ENCODE measurements around the gene KCND2. TPM values are rescaled to one million over a fixed set of nuclear protein-coding genes. Genes with fewer than 3 reads are reported as not detected.

Gene KCND2
- total and polyA plus RNA-seq, 7 donors, result 0.04 to 2.7 (median 0.15) TPM

- H3K27me3 ChIP-seq (ENCODE audit: insufficient read depth in 3 of 3, low read length in 2 of 3), result peaks cover 0 to 3% (median 0%) of the 10 kb centered on the region in 3 donors
- DNase-seq (no peak), ATAC-seq (no peak)
- no peaks in the 10 kb centered on the region for H3K9me3 ChIP-seq
- no peaks in the 10 kb centered on the region for H3K36me3 ChIP-seq (ENCODE audit: insufficient read depth in 1 of 2, low read depth in 1 of 2)
- H3K4me1 ChIP-seq, result no peaks in the 10 kb centered on the region
- H3K27ac ChIP-seq, result no peak overlapping the region
- intact Hi-C loops (cut with DNase I), result no loop called here
- TF ChIP-seq CTCF (IDR thresholded peaks at IDR 0.05), result no peak
- WGBS, 3 donors, result 24 to 30% (median 27%) methylated on average over 2 of the region's 2 CpGs
- no peak overlapping the region for H3K4me3 ChIP-seq
Measured at GRCh38 chr7:120735791-120736190, 462.8 kb downstream of the KCND2 start.

- 72 to 88% (median 78%) methylated on average over 3 of the region's 3 CpGs for WGBS, 3 donors
- Histone ChIP-seq H3K9me3 (no peaks in the 10 kb centered on the region), H3K4me1 (no peaks in the 10 kb centered on the region), H3K27ac (no peak overlapping the region), H3K4me3 (no peak overlapping the region), H3K27me3 (ENCODE audit: insufficient read depth in 3 of 3, low read length in 2 of 3) (no peaks in the 10 kb centered on the region), H3K36me3 (ENCODE audit: insufficient read depth in 1 of 2, low read depth in 1 of 2) (no peaks in the 10 kb centered on the region)
- TF ChIP-seq CTCF (IDR thresholded peaks at IDR 0.05), result no peak
- DNase-seq, result no peak
- intact Hi-C loops (cut with DNase I), result no loop called here
- no peak for ATAC-seq
Measured at GRCh38 chr7:120738816-120739215, 465.8 kb downstream of the KCND2 start.

DNA sequence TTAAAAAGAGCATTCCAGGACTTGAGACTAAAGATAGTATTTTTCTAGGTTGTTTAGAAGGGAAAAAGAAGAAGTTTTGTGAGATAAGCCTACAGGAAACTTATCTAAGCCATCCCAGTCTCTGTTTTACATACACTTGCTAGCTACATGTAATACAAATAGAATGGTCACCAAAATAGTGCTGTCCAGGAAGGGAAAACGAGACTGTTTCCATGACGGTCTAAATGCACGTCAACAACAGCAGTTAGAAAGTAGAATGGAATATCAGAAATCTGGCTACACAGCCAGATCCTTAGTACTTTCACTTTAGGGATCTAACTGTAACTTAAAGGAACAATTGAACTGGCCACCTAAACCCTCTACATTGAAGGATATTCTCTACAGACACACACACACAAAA is 467.4 kb downstream of the KCND2 start:
- no peak for TF ChIP-seq CTCF (IDR thresholded peaks at IDR 0.05)
- ATAC-seq (peak in 1 of 4 donors; percentile 26), DNase-seq (no peak)
- Histone ChIP-seq H3K9me3 (no peaks in the 10 kb centered on the region), H3K36me3 (ENCODE audit: insufficient read depth in 1 of 2, low read depth in 1 of 2) (no peaks in the 10 kb centered on the region), H3K27me3 (ENCODE audit: insufficient read depth in 3 of 3, low read length in 2 of 3) (no peaks in the 10 kb centered on the region), H3K4me1 (no peaks in the 10 kb centered on the region), H3K4me3 (peak overlapping the region; percentile 47), H3K27ac (no peak overlapping the region)
- 4 to 6% (median 6%) methylated on average over 3 of the region's 3 CpGs for WGBS, 3 donors
- intact Hi-C loops (cut with DNase I), result no loop called here

DNA sequence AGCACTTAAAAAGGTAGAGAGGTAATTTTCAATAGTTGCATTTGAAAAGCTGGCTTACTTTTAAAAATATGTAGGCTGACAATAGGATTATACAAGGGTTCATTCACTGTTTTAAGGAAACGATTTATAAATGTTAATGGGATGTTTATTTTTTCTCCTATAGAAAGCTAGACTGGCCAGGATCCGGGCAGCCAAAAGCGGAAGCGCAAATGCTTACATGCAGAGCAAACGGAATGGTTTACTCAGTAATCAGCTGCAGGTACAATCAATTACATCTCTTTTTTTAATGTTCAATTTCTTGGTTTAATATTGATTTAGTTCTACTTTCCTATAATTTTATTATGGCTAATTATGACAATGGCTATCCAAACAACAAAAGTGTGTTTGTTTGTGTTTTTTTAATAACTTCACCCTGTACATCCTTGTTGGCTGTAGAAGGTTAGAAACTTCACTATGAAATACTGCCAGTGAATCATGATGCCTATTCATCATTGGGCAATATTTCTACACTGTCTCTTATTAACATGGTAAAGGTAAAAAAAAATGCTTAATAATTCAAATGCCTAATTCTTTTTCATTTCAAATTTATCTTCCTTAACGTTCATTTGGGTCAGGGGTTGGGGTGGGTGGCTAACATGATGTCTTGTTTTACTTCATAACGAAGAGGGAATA is 468.5 kb downstream of the KCND2 start:
- DNase-seq (no peak), ATAC-seq (no peak)
- 82 to 87% (median 84%) methylated on average over 7 of the region's 7 CpGs for WGBS, 3 donors
- H3K4me1 ChIP-seq, result no peaks in the 10 kb centered on the region
- TF ChIP-seq CTCF (IDR thresholded peaks at IDR 0.05), result no peak
- no peaks in the 10 kb centered on the region for H3K9me3 ChIP-seq
- no peak overlapping the region for H3K4me3 ChIP-seq
- no peak overlapping the region for H3K27ac ChIP-seq
- H3K36me3 ChIP-seq (ENCODE audit: insufficient read depth in 1 of 2, low read depth in 1 of 2), result no peaks in the 10 kb centered on the region
- no peaks in the 10 kb centered on the region for H3K27me3 ChIP-seq (ENCODE audit: insufficient read depth in 3 of 3, low read length in 2 of 3)
- intact Hi-C loops (cut with DNase I), result no loop called here

GRCh38 chr7:120742372-120742771 is 469.4 kb downstream of the KCND2 start:
- Histone ChIP-seq H3K4me1 (no peaks in the 10 kb centered on the region), H3K36me3 (ENCODE audit: insufficient read depth in 1 of 2, low read depth in 1 of 2) (no peaks in the 10 kb centered on the region), H3K9me3 (no peaks in the 10 kb centered on the region), H3K4me3 (peak overlapping the region; percentile 1), H3K27ac (no peak overlapping the region), H3K27me3 (ENCODE audit: insufficient read depth in 3 of 3, low read length in 2 of 3) (no peaks in the 10 kb centered on the region)
- TF ChIP-seq CTCF (IDR thresholded peaks at IDR 0.05), result no peak
- DNase-seq (no peak), ATAC-seq (peak in 2 of 4 donors; percentile 64 to 65)
- WGBS, 3 donors, result 17 to 28% (median 21%) methylated on average over 5 of the region's 5 CpGs
- intact Hi-C loops (cut with DNase I), result no loop called here
